OCI-LY7 (cell line): ENCODE data around the gene INSRR. TPM values are rescaled to one million over a fixed set of nuclear protein-coding genes. Genes with fewer than 3 reads are reported as not detected.

Experiments used
- BruUV-seq: library from RNA; stranded (reverse); fragments of 400-500 nt; replicated peaks from 2 replicates; lab custom pipeline; 2021; lab: Mats Ljungman, UMichigan
- CTCF ChIA-PET: fragments of 300-600 bp; sonication (Branson Sonifier 250); formaldehyde crosslinking; loops from one replicate; lab custom pipeline; 2022; ENCODE audit warnings: antibody characterized with exemption; ENCODE audit not compliant: unreplicated experiment; lab: Charles Lee
- POLR2A ChIA-PET: fragments of 300-600 bp; sonication (Branson Sonifier 250); formaldehyde crosslinking; loops from one replicate; lab custom pipeline; 2022; ENCODE audit warnings: antibody characterized with exemption; lab: Charles Lee
- DNase-seq: peaks from one replicate; pipeline ENCODE4 v3.0.0-alpha.2; 2015; ENCODE audit warnings: low spot score
- H2AFZ ChIP-seq: fragments of 200-600 bp; sonication (generic), shearing (Covaris generic); 2 replicates; pipeline ENCODE4 v1.6.1; 2014; ENCODE audit warnings: mild to moderate bottlenecking, antibody characterized with exemption, low read length, moderate library complexity
- H3K27ac ChIP-seq: fragments of 200-600 bp; sonication (generic); 2 replicates; pipeline ENCODE4 v1.5.1; 2014; ENCODE audit warnings: mixed run types, low read depth, mild to moderate bottlenecking, moderate library complexity, low read length, inconsistent platforms; ENCODE audit not compliant: poor library complexity, severe bottlenecking
- H3K36me3 ChIP-seq: fragments of 200-600 bp; sonication (generic); 2 replicates; pipeline ENCODE4 v1.6.1; 2014; ENCODE audit warnings: mild to moderate bottlenecking, antibody characterized with exemption, low read length, moderate library complexity, mixed read lengths; ENCODE audit not compliant: insufficient read depth
- H3K4me1 ChIP-seq: fragments of 200-600 bp; sonication (generic); 2 replicates; pipeline ENCODE4 v1.5.1; 2014; ENCODE audit warnings: mild to moderate bottlenecking, low read length; ENCODE audit not compliant: insufficient read depth, poor library complexity, severe bottlenecking
- H3K4me2 ChIP-seq: fragments of 200-600 bp; sonication (generic); 2 replicates; pipeline ENCODE4 v1.6.1; 2014; ENCODE audit warnings: mild to moderate bottlenecking, low read length
- H3K4me3 ChIP-seq: fragments of 200-600 bp; sonication (generic); 2 replicates; pipeline ENCODE4 v1.5.1; 2014; ENCODE audit warnings: mild to moderate bottlenecking, low read depth, low read length; ENCODE audit not compliant: poor library complexity, severe bottlenecking
- H3K79me2 ChIP-seq: fragments of 200-600 bp; sonication (generic); 2 replicates; pipeline ENCODE4 v1.6.1; 2016; ENCODE audit warnings: low read depth, mild to moderate bottlenecking, low read length, moderate library complexity, mixed read lengths; ENCODE audit not compliant: insufficient read depth
- H3K9me2 ChIP-seq: fragments of 200-600 bp; sonication (generic); 2 replicates; pipeline ENCODE4 v1.6.1; 2016; ENCODE audit warnings: mild to moderate bottlenecking, low read length, mixed read lengths; ENCODE audit not compliant: insufficient read depth
- H3K9me3 ChIP-seq: fragments of 200-600 bp; sonication (generic); 2 replicates; pipeline ENCODE4 v1.6.1; 2014; ENCODE audit warnings: mild to moderate bottlenecking, mixed run types, low read length, mixed read lengths
- H4K20me1 ChIP-seq: fragments of 200-600 bp; sonication (generic); 2 replicates; pipeline ENCODE4 v1.6.1; 2014; ENCODE audit warnings: mild to moderate bottlenecking, antibody characterized with exemption, low read length, moderate library complexity, mixed read lengths; ENCODE audit not compliant: insufficient read depth
- CTCF ChIP-seq: fragments of 200-600 bp; sonication (generic); conservative IDR thresholded peaks from 2 replicates; pipeline ENCODE4 v1.5.1; 2014; ENCODE audit warnings: mild to moderate bottlenecking, antibody characterized with exemption, low read length, moderate library complexity, mixed read lengths
- EZH2phosphoT487 ChIP-seq: fragments of 200-600 bp; sonication (generic); IDR thresholded peaks from 2 replicates; pipeline ENCODE4 v1.6.1; 2018; ENCODE audit warnings: low read depth, borderline replicate concordance, mild to moderate bottlenecking, mixed run types, antibody characterized with exemption, low read length, moderate library complexity, mixed read lengths
- intact Hi-C: fragments of 100-400 bp; cut with micrococcal nuclease; formaldehyde crosslinking; loops from one replicate; pipeline ENCODE4 v1.10.0; 2022; ENCODE audit not compliant: unreplicated experiment
- total RNA-seq, 2 experiments: library from RNA; depleted of rRNA in 1 of 2; stranded (reverse); fragments of >200 nt in 1 of 2; shearing (Covaris generic) in 1 of 2; gene quantifications; 2 replicates each; pipeline ENCODE4 v1.2.3, GENCODE V29; 2014 to 2022

The INSRR gene
- total RNA-seq, 2 experiments from 2014 or later: not detected

GRCh38 chr1:156885314-156885713 is 26.4 kb upstream of the INSRR start:
- intact Hi-C loops: no loop called here
- no peaks in the 10 kb centered on the region for H3K36me3 ChIP-seq
- H3K4me1 ChIP-seq: no peaks in the 10 kb centered on the region
- no peak for DNase-seq
- no TSS peak for BruUV-seq
- H3K4me3 ChIP-seq: no peak overlapping the region
- POLR2A ChIA-PET: interaction anchor here (0.6 to 0.9 kb wide), 2 partner anchors 25 to 96 kb away, joined by 3 read pairs; partner anchors contain the start of gene NTRK1
- CTCF ChIA-PET: no interaction called here
- TF ChIP-seq EZH2phosphoT487: no peak
- TF ChIP-seq CTCF: no peak
- H3K79me2 ChIP-seq: no peaks in the 10 kb centered on the region
- H3K27ac ChIP-seq: no peak overlapping the region
- H3K4me2 ChIP-seq: no peak overlapping the region
- H2AFZ ChIP-seq: no peak overlapping the region
- H3K9me3 ChIP-seq: no peaks in the 10 kb centered on the region
- no peaks in the 10 kb centered on the region for H3K9me2 ChIP-seq
- H4K20me1 ChIP-seq: no peaks in the 10 kb centered on the region

- CTCF ChIA-PET: no interaction called here
- POLR2A ChIA-PET: no interaction called here
- Histone ChIP-seq H4K20me1 (no peaks in the 10 kb centered on the region), H3K9me2 (no peaks in the 10 kb centered on the region), H3K4me2 (no peak overlapping the region), H3K9me3 (no peaks in the 10 kb centered on the region), H3K36me3 (no peaks in the 10 kb centered on the region), H2AFZ (no peak overlapping the region), H3K4me3 (no peak overlapping the region), H3K27ac (no peak overlapping the region), H3K79me2 (no peaks in the 10 kb centered on the region), H3K4me1 (no peaks in the 10 kb centered on the region)
- no peak for DNase-seq
- intact Hi-C loops: no loop called here
- BruUV-seq: no TSS peak
- no peak for TF ChIP-seq EZH2phosphoT487
- no peak for TF ChIP-seq CTCF
Measured at GRCh38 chr1:156884560-156885184, 25.8 kb upstream of the INSRR start.

GRCh38 chr1:156883919-156884318 is 25.0 kb upstream of the INSRR start:
- DNase-seq: no peak
- ChIA-PET CTCF (interaction anchor here (0.6 kb wide), 1 partner anchor 391 kb away, joined by 5 read pairs; no protein-coding TSS in a partner anchor), POLR2A (no interaction called here)
- Histone ChIP-seq H2AFZ (no peak overlapping the region), H4K20me1 (no peaks in the 10 kb centered on the region), H3K4me2 (no peak overlapping the region), H3K4me1 (no peaks in the 10 kb centered on the region), H3K36me3 (no peaks in the 10 kb centered on the region), H3K4me3 (no peak overlapping the region), H3K27ac (no peak overlapping the region), H3K9me2 (no peaks in the 10 kb centered on the region), H3K79me2 (no peaks in the 10 kb centered on the region), H3K9me3 (no peaks in the 10 kb centered on the region)
- no peak for TF ChIP-seq EZH2phosphoT487
- TF ChIP-seq CTCF: no peak
- intact Hi-C loops: no loop called here
- no TSS peak for BruUV-seq
